GM21786 (cell line): ENCODE results near the gene PRXL2C.
"Not testable (repeated sequence)": the region's sequence is repeated elsewhere in the genome, so short reads cannot be mapped to it uniquely, and the experiment has no call there.

Experiments
- ATAC-seq: cut with Tn5 transposase; IDR thresholded peaks from one replicate; pipeline ENCODE4 v1.9.1; 2021; ENCODE audit not compliant: unreplicated experiment

PRXL2C gene

GRCh38 chr9:96649620-96650324 lies 5.3 kb downstream of the PRXL2C start:
- no peak for ATAC-seq

DNA sequence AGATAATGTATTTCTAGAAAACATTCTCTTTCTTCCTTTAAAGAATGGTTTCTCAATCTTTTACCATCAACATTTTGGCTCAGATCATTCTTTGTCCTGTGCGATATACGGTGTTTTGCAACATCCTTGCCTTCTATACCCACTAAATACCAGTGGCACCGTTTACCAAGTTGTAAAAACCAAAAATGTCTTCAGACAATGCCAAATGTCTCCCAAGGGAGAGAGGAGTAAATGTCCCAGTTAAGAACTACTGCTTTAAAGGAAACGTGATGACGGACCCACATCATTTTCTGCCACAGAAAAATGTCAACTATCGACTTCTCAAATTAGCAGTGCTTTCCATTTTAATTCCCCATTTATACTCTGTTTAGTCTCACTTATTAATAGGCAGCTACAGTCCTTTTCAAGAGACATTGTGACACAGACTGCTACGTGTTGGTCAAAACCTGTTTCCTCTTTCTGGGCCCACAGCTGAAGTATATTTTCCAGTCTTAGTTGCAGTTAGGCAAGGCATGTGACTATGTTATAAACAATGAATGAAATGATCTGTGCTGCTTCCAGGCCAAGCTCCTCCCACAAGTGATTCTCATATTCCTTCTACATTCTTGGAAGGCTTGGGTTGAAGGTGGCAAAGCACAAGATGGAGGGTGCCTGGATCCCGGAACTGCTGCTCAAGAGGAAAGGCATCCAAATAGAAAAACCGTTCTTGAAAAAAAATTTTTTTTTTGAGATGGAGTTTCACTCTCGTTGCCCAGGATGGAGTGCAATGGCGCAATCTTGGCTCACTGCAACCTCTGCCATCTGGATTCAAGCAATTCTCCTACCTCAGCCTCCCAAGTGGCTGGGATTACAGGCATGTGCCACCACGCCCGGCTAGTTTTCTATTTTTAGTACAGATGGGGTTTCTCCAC lies 8.8 kb downstream of the PRXL2C start:
- ATAC-seq, result no peak

- no peak for ATAC-seq
Observed at GRCh38 chr9:96644137-96644536, 11.0 kb downstream of the PRXL2C start.

- ATAC-seq, result no peak
Observed at GRCh38 chr9:96641514-96641913, 13.6 kb downstream of the PRXL2C start.

DNA sequence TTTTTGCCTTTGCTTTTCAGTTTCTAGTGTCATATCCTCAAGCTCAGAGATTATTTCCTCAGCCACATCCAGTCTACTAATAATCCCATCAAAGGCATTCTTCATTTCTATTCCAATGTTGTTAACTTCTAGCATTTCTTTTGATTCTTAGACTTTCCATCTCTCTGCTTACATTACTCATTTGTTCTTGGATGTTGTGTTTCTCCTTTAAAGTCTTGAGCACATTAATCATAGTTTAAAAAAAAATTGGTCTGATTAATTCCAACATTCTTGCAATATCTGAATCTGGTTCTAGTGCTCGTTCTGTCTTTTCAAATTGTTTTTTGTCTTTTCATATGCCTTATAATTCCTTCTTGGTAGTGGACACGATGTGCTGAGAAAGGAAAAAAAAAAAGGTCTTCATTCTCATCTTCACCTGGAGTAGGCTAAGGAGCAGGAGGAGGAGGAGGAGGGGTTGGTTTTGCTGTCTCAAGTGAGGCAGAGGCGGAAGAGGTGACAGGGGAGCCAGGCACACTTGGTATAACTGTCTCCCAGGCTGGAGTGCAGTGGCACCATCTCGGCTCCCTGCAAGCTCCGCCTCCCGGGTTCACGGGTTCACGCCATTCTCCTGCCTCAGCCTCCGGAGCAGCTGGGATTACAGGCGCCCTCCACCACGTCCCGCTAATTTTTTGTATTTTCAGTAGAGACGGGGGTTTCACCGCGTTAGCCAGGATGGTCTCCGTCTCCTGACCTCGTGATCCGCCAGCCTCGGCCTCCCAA lies 16.3 kb downstream of the PRXL2C start:
- no peak for ATAC-seq

GRCh38 chr9:96636368-96636767 lies 18.7 kb downstream of the PRXL2C start:
- ATAC-seq, result no peak

- ATAC-seq, result not testable (repeated sequence)
Observed at GRCh38 chr9:96633579-96633978, 21.5 kb downstream of the PRXL2C start.

- no peak for ATAC-seq
Observed at GRCh38 chr9:96626912-96627311, 28.2 kb downstream of the PRXL2C start.

GRCh38 chr9:96621618-96622017 lies 33.5 kb downstream of the PRXL2C start:
- no peak for ATAC-seq

DNA sequence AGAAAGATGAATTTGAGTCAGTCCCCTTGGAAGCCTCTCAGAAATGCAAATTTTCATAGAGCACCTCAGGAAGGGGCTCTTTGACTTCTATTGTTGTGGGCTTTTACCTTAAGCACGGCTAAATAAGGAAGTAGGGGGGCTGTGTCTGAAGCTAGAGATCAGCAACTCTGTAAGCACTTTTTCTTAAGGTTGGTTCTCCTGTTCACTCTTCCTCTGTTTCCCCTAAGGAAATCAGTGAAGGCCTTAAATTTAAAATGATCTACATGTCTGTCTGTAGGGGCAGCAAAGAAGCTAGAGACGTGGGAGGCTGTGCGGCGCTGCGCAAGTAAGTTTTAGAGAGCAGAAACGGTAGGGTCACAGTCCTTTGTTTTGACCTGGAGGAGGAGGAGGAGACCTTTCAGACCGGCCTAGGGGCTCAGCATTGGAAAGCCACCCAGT lies 34.3 kb downstream of the PRXL2C start:
- ATAC-seq, result no peak

DNA sequence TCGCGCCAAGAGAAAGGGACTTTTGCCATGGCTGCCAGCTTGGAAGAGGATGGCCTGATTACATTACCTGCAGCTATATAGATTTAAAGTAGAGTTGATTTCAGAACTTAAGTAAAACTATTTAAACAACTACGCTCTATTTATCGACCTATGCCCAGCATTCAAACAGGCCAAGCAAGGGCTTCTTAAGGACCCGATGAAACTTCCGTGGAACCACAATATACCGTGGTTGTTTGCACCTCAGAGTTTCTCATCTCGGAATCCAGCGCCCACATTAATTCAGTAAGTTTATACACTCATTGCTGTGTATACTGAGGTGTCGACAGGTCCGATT lies 35.0 kb downstream of the PRXL2C start:
- no peak for ATAC-seq

GRCh38 chr9:96619491-96620180 lies 35.5 kb downstream of the PRXL2C start, which contains the start of gene CDC14B:
Gene CDC14B (minus strand): TSS chr9:96619843. CDS start chr9:96619378, 465 bp downstream.
- peak; percentile 72 for ATAC-seq

- ATAC-seq, result no peak
Observed at GRCh38 chr9:96619124-96619465, 36.0 kb downstream of the PRXL2C start.

- ATAC-seq, result no peak
Observed at GRCh38 chr9:96618209-96619123, 36.7 kb downstream of the PRXL2C start.

GRCh38 chr9:96617439-96618185 lies 37.5 kb downstream of the PRXL2C start:
- no peak for ATAC-seq

DNA sequence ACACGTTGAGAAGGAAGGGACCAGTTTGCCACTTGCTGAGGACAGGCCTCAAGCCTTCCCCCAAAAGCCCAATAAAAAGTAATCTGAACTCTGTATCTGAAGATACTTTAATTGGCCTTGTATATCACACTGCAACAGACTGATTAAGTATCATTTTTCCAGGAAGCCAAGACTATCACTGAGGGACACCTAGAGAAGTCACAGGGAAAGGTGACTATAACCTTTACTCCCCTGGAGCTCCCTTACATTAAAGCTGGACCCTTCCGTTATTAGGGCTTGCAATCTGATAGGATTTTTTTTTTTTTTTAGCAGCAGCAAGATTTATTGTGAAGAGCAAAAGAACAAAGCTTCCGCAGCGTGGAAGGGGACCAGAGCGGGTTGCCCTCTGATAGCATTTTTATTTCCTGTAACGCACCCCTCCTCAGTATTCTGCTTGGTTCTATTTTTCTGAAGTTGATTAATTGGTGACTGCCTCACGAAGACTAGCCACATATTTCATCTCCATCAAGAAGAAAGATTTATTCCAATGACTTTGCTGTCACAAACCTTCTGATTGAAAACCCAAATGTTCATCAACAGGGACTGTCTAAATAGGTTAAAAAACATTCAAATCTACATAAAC lies 38.2 kb downstream of the PRXL2C start:
- ATAC-seq, result no peak

DNA sequence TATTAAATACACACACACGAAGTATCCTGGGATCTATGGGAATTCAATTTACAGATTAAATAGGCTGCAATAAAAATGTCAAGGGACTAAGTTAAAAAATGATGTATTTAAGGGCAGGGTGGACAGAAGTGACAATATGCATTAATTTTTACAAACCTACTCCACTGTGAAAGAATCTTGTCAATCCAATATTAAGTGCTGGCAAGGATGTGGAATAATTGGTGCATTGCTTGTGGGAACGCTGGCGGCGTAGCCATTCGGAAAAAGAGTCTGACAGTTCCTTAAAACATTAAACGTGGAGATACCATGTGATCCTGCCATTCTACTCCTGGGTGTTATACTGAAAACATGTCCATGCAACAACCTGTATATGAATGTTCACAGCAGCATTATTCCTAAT lies 39.7 kb downstream of the PRXL2C start:
- no peak for ATAC-seq

GRCh38 chr9:96614664-96615063 lies 40.5 kb downstream of the PRXL2C start:
- not testable (repeated sequence) for ATAC-seq
